HepG2 (cell line): ENCODE data around the gene WNT3. TPM values are rescaled to one million over a fixed set of nuclear protein-coding genes. Genes with fewer than 3 reads are reported as not detected.
A peak's percentile ranks its signal among the peaks of the same experiment; 100 is the strongest.

Experiments
- ARNTL ChIP-seq: sonication (generic); formaldehyde crosslinking; IDR thresholded peaks from 2 replicates; pipeline ENCODE4 v1.4.0; 2020; ENCODE audit warnings: mild to moderate bottlenecking, missing genetic modification reagents
- CREBL2 ChIP-seq: sonication (generic); formaldehyde crosslinking; IDR thresholded peaks from 2 replicates; pipeline ENCODE4 v1.8.1; 2023; ENCODE audit warnings: missing genetic modification reagents, mild to moderate bottlenecking, borderline replicate concordance
- DPF2 ChIP-seq: sonication (generic); formaldehyde crosslinking; IDR thresholded peaks from 2 replicates; pipeline ENCODE4 v1.4.0; 2020; ENCODE audit warnings: mild to moderate bottlenecking, low read depth, missing genetic modification reagents, borderline replicate concordance
- FOXP4 ChIP-seq: sonication (generic); formaldehyde crosslinking; IDR thresholded peaks from 2 replicates; pipeline ENCODE4 v1.4.0; 2020; ENCODE audit warnings: missing genetic modification reagents
- HNF4A ChIP-seq: sonication (generic); formaldehyde crosslinking; IDR thresholded peaks from 2 replicates; pipeline ENCODE4 v1.4.0; 2020; ENCODE audit warnings: missing genetic modification reagents
- MAFF ChIP-seq: IDR thresholded peaks from 2 replicates; pipeline ENCODE4 v1.6.1; 2011; ENCODE audit warnings: low read depth, low read length, improper control_type of control experiment
- NBN ChIP-seq: fragments of 450-650 bp; conservative IDR thresholded peaks from 2 replicates; pipeline ENCODE4 v1.6.1; 2017
- NONO ChIP-seq, 2 experiments: fragments of 450-650 bp in 1 of 2; sonication (generic) in 1 of 2; formaldehyde crosslinking in 1 of 2; IDR thresholded peaks in 1 of 2; conservative IDR thresholded peaks in 1 of 2; 2 replicates each; pipeline versions ENCODE4 v1.6.1 to v1.8.0; 2017 to 2022; ENCODE audit warnings: mild to moderate bottlenecking in 1 of 2, missing genetic modification reagents in 1 of 2, moderate library complexity in 1 of 2
- RFX3 ChIP-seq: IDR thresholded peaks from 2 replicates; pipeline ENCODE4 v1.6.1; 2016; ENCODE audit warnings: missing biosample characterization, missing genetic modification reagents
- SRY ChIP-seq: sonication (generic); formaldehyde crosslinking; IDR thresholded peaks from 2 replicates; pipeline ENCODE4 v1.8.0; 2022; ENCODE audit warnings: mild to moderate bottlenecking, missing genetic modification reagents
- TCF7 ChIP-seq: sonication (generic); IDR thresholded peaks from 2 replicates; pipeline ENCODE4 v1.6.1; 2016; ENCODE audit warnings: antibody characterized with exemption, low read depth
- TOPORS ChIP-seq: sonication (generic); formaldehyde crosslinking; IDR thresholded peaks from 2 replicates; pipeline ENCODE4 v1.8.0; 2023; ENCODE audit warnings: mild to moderate bottlenecking, missing genetic modification reagents
- ZBTB1 ChIP-seq: sonication (generic); formaldehyde crosslinking; IDR thresholded peaks from 2 replicates; pipeline ENCODE4 v1.4.0; 2020; ENCODE audit warnings: missing genetic modification reagents, borderline replicate concordance
- ZNF101 ChIP-seq: sonication (generic); formaldehyde crosslinking; IDR thresholded peaks from 2 replicates; pipeline ENCODE4 v1.4.0; 2020; ENCODE audit warnings: mild to moderate bottlenecking, low read depth, missing genetic modification reagents, borderline replicate concordance
- ZNF160 ChIP-seq: sonication (generic); formaldehyde crosslinking; IDR thresholded peaks from 2 replicates; pipeline ENCODE4 v1.8.0; 2022; ENCODE audit warnings: mild to moderate bottlenecking, inconsistent platforms, missing genetic modification reagents
- ZNF20 ChIP-seq: sonication (generic); formaldehyde crosslinking; IDR thresholded peaks from 2 replicates; pipeline ENCODE4 v1.4.0; 2020; ENCODE audit warnings: mild to moderate bottlenecking, moderate library complexity, missing genetic modification reagents
- ZNF251 ChIP-seq: sonication (generic); formaldehyde crosslinking; IDR thresholded peaks from 2 replicates; pipeline ENCODE4 v1.9.0; 2021; ENCODE audit warnings: mild to moderate bottlenecking, missing genetic modification reagents
- ZNF253 ChIP-seq: sonication (generic); formaldehyde crosslinking; IDR thresholded peaks from 2 replicates; pipeline ENCODE4 v1.8.0; 2022; ENCODE audit warnings: mild to moderate bottlenecking, missing genetic modification reagents, borderline replicate concordance
- ZNF263 ChIP-seq: sonication (generic); formaldehyde crosslinking; IDR thresholded peaks from 2 replicates; pipeline ENCODE4 v1.4.0; 2020; ENCODE audit warnings: missing genetic modification reagents
- ZNF746 ChIP-seq: sonication (generic); formaldehyde crosslinking; IDR thresholded peaks from 2 replicates; pipeline ENCODE4 v1.8.0; 2022; ENCODE audit warnings: mild to moderate bottlenecking, missing genetic modification reagents
- ZNF747 ChIP-seq: sonication (generic); formaldehyde crosslinking; IDR thresholded peaks from 2 replicates; pipeline ENCODE4 v1.8.1; 2023; ENCODE audit warnings: missing genetic modification reagents, mild to moderate bottlenecking, borderline replicate concordance
- ZNF792 ChIP-seq: IDR thresholded peaks from 2 replicates; pipeline ENCODE4 v1.6.1; 2016
- ZNF891 ChIP-seq: sonication (generic); formaldehyde crosslinking; IDR thresholded peaks from 2 replicates; pipeline ENCODE4 v1.5.0; 2020; ENCODE audit warnings: mild to moderate bottlenecking, missing genetic modification reagents
- polyA plus RNA-seq, 8 experiments: library from polyadenylated mRNA; depleted of rRNA in 3 of 8; stranded (reverse) in 7 of 8; unstranded in 1 of 8; fragments of >200 nt; fragmentation: Illumina TruSeq in 4 of 8; extraction: Trizol in 4 of 8; gene quantifications; 2 replicates each; pipeline versions ENCODE4 v1.2.1 to v1.2.3, GENCODE V29; 2011 to 2016; ENCODE audit warnings: low read depth in 4 of 8, missing spikeins in 1 of 8, mixed read lengths in 1 of 8; ENCODE audit not compliant: insufficient read depth in 1 of 8
- total RNA-seq, 5 experiments: library from RNA; depleted of rRNA; stranded (reverse); fragments of >200 nt; fragmentation: Illumina TruSeq; extraction: Trizol; gene quantifications; 2 replicates each; pipeline ENCODE4 v1.2.3, GENCODE V29; 2016; ENCODE audit warnings: low read depth in 1 of 5
- TF ChIP-seq, protein P1 (sequence below): sonication (generic); formaldehyde crosslinking; IDR thresholded peaks from 2 replicates; pipeline ENCODE4 v1.4.0; 2020; ENCODE audit warnings: low read depth, mild to moderate bottlenecking, missing genetic modification reagents
- TF ChIP-seq, protein P2 (sequence below): sonication (generic); formaldehyde crosslinking; IDR thresholded peaks from 2 replicates; pipeline ENCODE4 v1.5.1; 2020; ENCODE audit warnings: missing genetic modification reagents, mild to moderate bottlenecking, borderline replicate concordance

Gene WNT3
- total and polyA plus RNA-seq, 2 of the 13 experiments (the other 11 are each of a cell fraction or from before 2014, with no cell fraction given): 8.5 to 10.3 TPM

- TF ChIP-seq TCF7: no peak
- peak; percentile 84; the same call in 1 of the 2 replicates for TF ChIP-seq ZNF746 (CRISPR knock-in tag)
- no peak for TF ChIP-seq CREBL2 (CRISPR knock-in tag)
- no peak for TF ChIP-seq ZNF251 (CRISPR knock-in tag)
- TF ChIP-seq NBN: no peak
- no peak for TF ChIP-seq ZNF747 (CRISPR knock-in tag)
- TF ChIP-seq ZNF101 (CRISPR knock-in tag): no peak
- peak; percentile 50; the same call in 1 of the 2 replicates for TF ChIP-seq FOXP4 (CRISPR knock-in tag)
- TF ChIP-seq MAFF: no peak
- TF ChIP-seq ARNTL (CRISPR knock-in tag): peak; percentile 75
- TF ChIP-seq, protein P1, sequence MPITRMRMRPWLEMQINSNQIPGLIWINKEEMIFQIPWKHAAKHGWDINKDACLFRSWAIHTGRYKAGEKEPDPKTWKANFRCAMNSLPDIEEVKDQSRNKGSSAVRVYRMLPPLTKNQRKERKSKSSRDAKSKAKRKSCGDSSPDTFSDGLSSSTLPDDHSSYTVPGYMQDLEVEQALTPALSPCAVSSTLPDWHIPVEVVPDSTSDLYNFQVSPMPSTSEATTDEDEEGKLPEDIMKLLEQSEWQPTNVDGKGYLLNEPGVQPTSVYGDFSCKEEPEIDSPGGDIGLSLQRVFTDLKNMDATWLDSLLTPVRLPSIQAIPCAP: no peak
- TF ChIP-seq RFX3 (CRISPR knock-in tag): no peak
- TF ChIP-seq SRY (CRISPR knock-in tag): no peak
- TF ChIP-seq ZBTB1 (CRISPR knock-in tag): no peak
- peak; percentile 90 for TF ChIP-seq ZNF160 (CRISPR knock-in tag)
- TF ChIP-seq, protein P2, sequence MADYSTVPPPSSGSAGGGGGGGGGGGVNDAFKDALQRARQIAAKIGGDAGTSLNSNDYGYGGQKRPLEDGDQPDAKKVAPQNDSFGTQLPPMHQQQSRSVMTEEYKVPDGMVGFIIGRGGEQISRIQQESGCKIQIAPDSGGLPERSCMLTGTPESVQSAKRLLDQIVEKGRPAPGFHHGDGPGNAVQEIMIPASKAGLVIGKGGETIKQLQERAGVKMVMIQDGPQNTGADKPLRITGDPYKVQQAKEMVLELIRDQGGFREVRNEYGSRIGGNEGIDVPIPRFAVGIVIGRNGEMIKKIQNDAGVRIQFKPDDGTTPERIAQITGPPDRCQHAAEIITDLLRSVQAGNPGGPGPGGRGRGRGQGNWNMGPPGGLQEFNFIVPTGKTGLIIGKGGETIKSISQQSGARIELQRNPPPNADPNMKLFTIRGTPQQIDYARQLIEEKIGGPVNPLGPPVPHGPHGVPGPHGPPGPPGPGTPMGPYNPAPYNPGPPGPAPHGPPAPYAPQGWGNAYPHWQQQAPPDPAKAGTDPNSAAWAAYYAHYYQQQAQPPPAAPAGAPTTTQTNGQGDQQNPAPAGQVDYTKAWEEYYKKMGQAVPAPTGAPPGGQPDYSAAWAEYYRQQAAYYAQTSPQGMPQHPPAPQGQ (CRISPR knock-in tag): no peak
- TF ChIP-seq ZNF792 (CRISPR knock-in tag): peak; percentile 8; the same call in 1 of the 2 replicates
- no peak for TF ChIP-seq NONO (IDR thresholded peaks at IDR 0.05)
- peak; percentile 91 for TF ChIP-seq NONO (CRISPR knock-in tag; conservative IDR thresholded peaks at IDR 0.05)
- TF ChIP-seq ZNF891 (CRISPR knock-in tag): peak; percentile 88
- TF ChIP-seq DPF2 (CRISPR knock-in tag): no peak
- no peak for TF ChIP-seq TOPORS
- TF ChIP-seq ZNF263: peak; percentile 70
- TF ChIP-seq ZNF20 (CRISPR knock-in tag): 0 out of 2 replicates have a peak, but pooled peaks have one; percentile 67
- peak; percentile 89 for TF ChIP-seq HNF4A (CRISPR knock-in tag)
- peak; percentile 46; the same call in 1 of the 2 replicates for TF ChIP-seq ZNF253 (CRISPR knock-in tag)
Observed at GRCh38 chr17:46771561-46772474, 46.7 kb downstream of the WNT3 start (continued).
